IMR-90 (cell line): ENCODE data around the gene PTK7.

Experiments
- CEBPB ChIP-seq: IDR thresholded peaks from 2 replicates; pipeline ENCODE4 v1.6.1; 2012; ENCODE audit warnings: low read depth, low read length, improper control_type of control experiment
- FOS ChIP-seq: fragments of 150-350 bp; IDR thresholded peaks from 2 replicates; pipeline ENCODE4 v1.6.1; 2016; ENCODE audit warnings: low read depth, low read length
- MAFK ChIP-seq: IDR thresholded peaks from 2 replicates; pipeline ENCODE4 v1.6.1; 2012; ENCODE audit warnings: low read depth, low read length, improper control_type of control experiment
- MXI1 ChIP-seq: IDR thresholded peaks from 2 replicates; pipeline ENCODE4 v1.6.1; 2012; ENCODE audit warnings: low read depth, mild to moderate bottlenecking, low read length, moderate library complexity, borderline replicate concordance
- NFE2L2 ChIP-seq: fragments of 150-350 bp; IDR thresholded peaks from 2 replicates; pipeline ENCODE4 v1.6.1; 2016; ENCODE audit warnings: low read depth, mild to moderate bottlenecking, low read length
- POLR2A ChIP-seq: IDR thresholded peaks from 2 replicates; pipeline ENCODE4 v1.6.1; 2012; ENCODE audit warnings: mild to moderate bottlenecking, low read depth, low read length
- RAD21 ChIP-seq: IDR thresholded peaks from 2 replicates; pipeline ENCODE4 v1.6.1; 2012; ENCODE audit warnings: low read length, improper control_type of control experiment
- RCOR1 ChIP-seq: IDR thresholded peaks from 2 replicates; pipeline ENCODE4 v1.6.1; 2012; ENCODE audit warnings: mild to moderate bottlenecking, low read length, improper control_type of control experiment; ENCODE audit not compliant: insufficient replicate concordance
- TF ChIP-seq, protein P1 (sequence below): conservative IDR thresholded peaks from 2 replicates; pipeline ENCODE4 v1.5.1; 2012; ENCODE audit warnings: mild to moderate bottlenecking, low read depth, low read length, improper control_type of control experiment
- TF ChIP-seq, protein P2 (sequence below): fragments of 150-350 bp; IDR thresholded peaks from 2 replicates; pipeline ENCODE4 v1.6.1; 2017; ENCODE audit warnings: mild to moderate bottlenecking, antibody characterized with exemption, low read length, low read depth
- TF ChIP-seq, protein P3 (sequence below): fragments of 150-350 bp; IDR thresholded peaks from 2 replicates; pipeline ENCODE4 v1.6.1; 2016; ENCODE audit warnings: low read depth, mild to moderate bottlenecking, low read length, moderate library complexity, borderline replicate concordance

DNA sequence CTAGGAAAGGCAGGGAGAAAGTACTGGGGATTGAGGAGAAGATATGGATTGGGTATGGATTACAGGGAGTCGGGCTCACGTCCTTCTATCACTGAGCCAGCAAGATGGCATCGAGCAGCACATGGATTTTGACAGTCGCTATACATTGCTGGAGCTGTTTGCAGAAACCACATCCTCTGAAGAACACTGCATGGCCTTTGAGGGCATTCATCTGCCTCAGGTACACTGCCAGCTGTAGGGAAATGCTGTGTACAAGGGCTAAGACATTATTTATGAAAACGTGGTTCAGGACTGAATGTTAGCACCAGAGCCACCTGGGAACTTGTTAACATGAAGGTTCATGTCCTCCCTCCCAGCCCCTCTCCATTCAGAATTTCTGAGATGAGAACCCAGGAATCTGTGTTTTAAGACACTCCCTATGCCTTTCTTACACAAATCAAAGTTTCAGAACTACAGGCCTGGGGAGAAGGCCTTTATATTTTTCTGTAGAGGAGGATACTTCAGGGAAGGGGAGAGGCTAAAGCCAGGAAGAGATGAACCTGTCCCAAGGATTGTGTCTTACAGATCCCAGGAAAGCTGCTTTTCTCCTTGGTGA is 109.4 kb downstream of the PTK7 start:
- TF ChIP-seq, protein P1, sequence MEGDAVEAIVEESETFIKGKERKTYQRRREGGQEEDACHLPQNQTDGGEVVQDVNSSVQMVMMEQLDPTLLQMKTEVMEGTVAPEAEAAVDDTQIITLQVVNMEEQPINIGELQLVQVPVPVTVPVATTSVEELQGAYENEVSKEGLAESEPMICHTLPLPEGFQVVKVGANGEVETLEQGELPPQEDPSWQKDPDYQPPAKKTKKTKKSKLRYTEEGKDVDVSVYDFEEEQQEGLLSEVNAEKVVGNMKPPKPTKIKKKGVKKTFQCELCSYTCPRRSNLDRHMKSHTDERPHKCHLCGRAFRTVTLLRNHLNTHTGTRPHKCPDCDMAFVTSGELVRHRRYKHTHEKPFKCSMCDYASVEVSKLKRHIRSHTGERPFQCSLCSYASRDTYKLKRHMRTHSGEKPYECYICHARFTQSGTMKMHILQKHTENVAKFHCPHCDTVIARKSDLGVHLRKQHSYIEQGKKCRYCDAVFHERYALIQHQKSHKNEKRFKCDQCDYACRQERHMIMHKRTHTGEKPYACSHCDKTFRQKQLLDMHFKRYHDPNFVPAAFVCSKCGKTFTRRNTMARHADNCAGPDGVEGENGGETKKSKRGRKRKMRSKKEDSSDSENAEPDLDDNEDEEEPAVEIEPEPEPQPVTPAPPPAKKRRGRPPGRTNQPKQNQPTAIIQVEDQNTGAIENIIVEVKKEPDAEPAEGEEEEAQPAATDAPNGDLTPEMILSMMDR, result no peak
- TF ChIP-seq MAFK, result no peak
- no peak for TF ChIP-seq POLR2A
- TF ChIP-seq, protein P2, sequence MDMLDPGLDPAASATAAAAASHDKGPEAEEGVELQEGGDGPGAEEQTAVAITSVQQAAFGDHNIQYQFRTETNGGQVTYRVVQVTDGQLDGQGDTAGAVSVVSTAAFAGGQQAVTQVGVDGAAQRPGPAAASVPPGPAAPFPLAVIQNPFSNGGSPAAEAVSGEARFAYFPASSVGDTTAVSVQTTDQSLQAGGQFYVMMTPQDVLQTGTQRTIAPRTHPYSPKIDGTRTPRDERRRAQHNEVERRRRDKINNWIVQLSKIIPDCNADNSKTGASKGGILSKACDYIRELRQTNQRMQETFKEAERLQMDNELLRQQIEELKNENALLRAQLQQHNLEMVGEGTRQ, result no peak
- TF ChIP-seq CEBPB, result no peak
- no peak for TF ChIP-seq RAD21
- TF ChIP-seq MXI1, result no peak
- TF ChIP-seq NFE2L2, result no peak
- no peak for TF ChIP-seq RCOR1
- TF ChIP-seq, protein P3, sequence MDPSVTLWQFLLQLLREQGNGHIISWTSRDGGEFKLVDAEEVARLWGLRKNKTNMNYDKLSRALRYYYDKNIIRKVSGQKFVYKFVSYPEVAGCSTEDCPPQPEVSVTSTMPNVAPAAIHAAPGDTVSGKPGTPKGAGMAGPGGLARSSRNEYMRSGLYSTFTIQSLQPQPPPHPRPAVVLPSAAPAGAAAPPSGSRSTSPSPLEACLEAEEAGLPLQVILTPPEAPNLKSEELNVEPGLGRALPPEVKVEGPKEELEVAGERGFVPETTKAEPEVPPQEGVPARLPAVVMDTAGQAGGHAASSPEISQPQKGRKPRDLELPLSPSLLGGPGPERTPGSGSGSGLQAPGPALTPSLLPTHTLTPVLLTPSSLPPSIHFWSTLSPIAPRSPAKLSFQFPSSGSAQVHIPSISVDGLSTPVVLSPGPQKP, result no peak
- TF ChIP-seq FOS, result no peak
